MM.1S (cell line): ENCODE measurements around the gene EFCAB10.

Source experiments
- DNase-seq: peaks from one replicate; pipeline ENCODE4 v3.0.0-alpha.2; 2015
- H2AFZ ChIP-seq: fragments of 300-600 bp; sonication (generic); 2 replicates; pipeline ENCODE4 v1.6.0; 2016; ENCODE audit warnings: antibody characterized with exemption, low read length
- H3F3A ChIP-seq: fragments of 300-600 bp; sonication (generic); 2 replicates; pipeline ENCODE4 v1.6.1; 2016; ENCODE audit warnings: mild to moderate bottlenecking, antibody characterized with exemption, low read length, moderate library complexity, mixed read lengths; ENCODE audit not compliant: insufficient read depth
- H3K27ac ChIP-seq: fragments of 300-600 bp; sonication (generic); 2 replicates; pipeline ENCODE4 v1.5.1; 2016; ENCODE audit warnings: mild to moderate bottlenecking, low read length
- H3K27me3 ChIP-seq: fragments of 300-600 bp; sonication (generic); replicated peaks from 2 replicates; pipeline ENCODE4 v1.6.0; 2016; ENCODE audit warnings: low read length; ENCODE audit not compliant: insufficient read depth
- H3K36me3 ChIP-seq: fragments of 300-600 bp; sonication (generic); replicated peaks from 2 replicates; pipeline ENCODE4 v1.6.1; 2016; ENCODE audit warnings: mild to moderate bottlenecking, low read length, mixed read lengths; ENCODE audit not compliant: insufficient read depth
- H3K4me1 ChIP-seq: fragments of 300-600 bp; sonication (generic); 2 replicates; pipeline ENCODE4 v1.6.1; 2016; ENCODE audit warnings: low read length, mixed read lengths
- H3K4me2 ChIP-seq: fragments of 300-600 bp; sonication (generic); 2 replicates; pipeline ENCODE4 v1.6.0; 2016; ENCODE audit warnings: low read depth, low read length
- H3K4me3 ChIP-seq: fragments of 300-600 bp; sonication (generic); 2 replicates; pipeline ENCODE4 v1.5.1; 2016; ENCODE audit warnings: low read length, mixed read lengths
- H3K79me2 ChIP-seq: fragments of 300-600 bp; sonication (generic); 2 replicates; pipeline ENCODE4 v1.6.1; 2016; ENCODE audit warnings: mixed run types, low read length, mixed read lengths
- H3K9ac ChIP-seq: fragments of 300-600 bp; sonication (generic); 2 replicates; pipeline ENCODE4 v1.6.1; 2016; ENCODE audit warnings: low read length, mixed read lengths
- H3K9me2 ChIP-seq: fragments of 300-600 bp; sonication (generic); replicated peaks from 2 replicates; pipeline ENCODE4 v1.6.1; 2016; ENCODE audit warnings: mild to moderate bottlenecking, low read length, mixed read lengths; ENCODE audit not compliant: insufficient read depth
- H3K9me3 ChIP-seq: fragments of 300-600 bp; sonication (generic); replicated peaks from 2 replicates; pipeline ENCODE4 v1.6.1; 2016; ENCODE audit warnings: mild to moderate bottlenecking, low read length, mixed read lengths; ENCODE audit not compliant: insufficient read depth
- H4K20me1 ChIP-seq: fragments of 300-600 bp; sonication (generic); 2 replicates; pipeline ENCODE4 v1.6.1; 2016; ENCODE audit warnings: mild to moderate bottlenecking, low read length, moderate library complexity, mixed read lengths; ENCODE audit not compliant: insufficient read depth
- CTCF ChIP-seq: fragments of 300-600 bp; sonication (generic); IDR thresholded peaks from 2 replicates; pipeline ENCODE4 v1.5.1; 2016; ENCODE audit warnings: antibody characterized with exemption, low read length, mixed read lengths
- EZH2 ChIP-seq: fragments of 300-600 bp; sonication (generic); optimal IDR thresholded peaks from 2 replicates; pipeline ENCODE3; 2017; ENCODE audit warnings: low read depth, mild to moderate bottlenecking, antibody characterized with exemption, low read length, mixed read lengths
- EZH2phosphoT487 ChIP-seq: fragments of 300-600 bp; sonication (generic); IDR thresholded peaks from 2 replicates; pipeline ENCODE4 v1.6.1; 2018; ENCODE audit warnings: antibody characterized with exemption, low read length

Gene EFCAB10

GRCh38 chr7:105623378-105623777 lies 42.1 kb upstream of the EFCAB10 start:
- H3K9ac ChIP-seq = no peak overlapping the region
- H3K36me3 ChIP-seq = no peaks in the 10 kb centered on the region
- no peaks in the 10 kb centered on the region for H3K27me3 ChIP-seq
- no peak overlapping the region for H3K4me2 ChIP-seq
- no peaks in the 10 kb centered on the region for H3K9me3 ChIP-seq
- H3K4me1 ChIP-seq = no peaks in the 10 kb centered on the region
- TF ChIP-seq EZH2 (no peak), CTCF (no peak), EZH2phosphoT487 (no peak)
- no peak overlapping the region for H3K4me3 ChIP-seq
- H3K9me2 ChIP-seq = no peaks in the 10 kb centered on the region
- no peaks in the 10 kb centered on the region for H4K20me1 ChIP-seq
- no peak overlapping the region for H3K27ac ChIP-seq
- no peak overlapping the region for H2AFZ ChIP-seq
- no peak for DNase-seq
- H3K79me2 ChIP-seq = no peaks in the 10 kb centered on the region
- no peaks in the 10 kb centered on the region for H3F3A ChIP-seq

DNA sequence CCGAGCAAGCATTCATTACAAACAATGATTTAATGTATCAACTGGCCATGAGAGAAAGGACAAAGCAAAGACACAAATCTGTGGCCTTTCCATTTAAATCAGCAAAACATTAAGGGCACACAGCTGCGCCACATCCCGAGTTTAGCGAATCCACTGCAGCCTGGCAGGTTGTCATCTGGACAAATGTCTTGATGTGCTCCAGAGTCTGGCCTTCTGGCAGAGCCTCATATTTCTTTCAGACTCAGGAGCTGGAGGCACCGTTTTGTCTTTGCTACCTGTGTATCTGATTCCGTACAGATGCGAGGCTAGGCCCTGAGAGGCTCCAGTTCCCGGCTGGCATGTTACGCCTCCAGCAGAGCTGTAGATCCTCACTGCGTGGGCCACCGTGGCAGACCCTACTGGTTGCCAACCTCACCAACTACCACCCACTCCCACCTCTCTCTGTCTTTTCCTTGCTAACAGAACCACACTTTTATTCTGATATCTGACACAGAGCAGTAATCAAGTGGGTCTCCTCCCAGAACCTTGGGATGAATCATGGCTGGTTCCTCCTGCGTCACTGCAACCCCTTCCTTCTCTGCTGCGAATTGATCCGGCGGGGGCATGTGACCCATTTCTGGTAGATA lies 40.9 kb upstream of the EFCAB10 start:
- no peaks in the 10 kb centered on the region for H3K27me3 ChIP-seq
- no peaks in the 10 kb centered on the region for H3K4me1 ChIP-seq
- H4K20me1 ChIP-seq = no peaks in the 10 kb centered on the region
- H3K27ac ChIP-seq = no peak overlapping the region
- H3K4me2 ChIP-seq = no peak overlapping the region
- H3K9ac ChIP-seq = no peak overlapping the region
- no peaks in the 10 kb centered on the region for H3K9me3 ChIP-seq
- H3K36me3 ChIP-seq = no peaks in the 10 kb centered on the region
- no peak overlapping the region for H2AFZ ChIP-seq
- DNase-seq = no peak
- H3K9me2 ChIP-seq = no peaks in the 10 kb centered on the region
- TF ChIP-seq EZH2phosphoT487 (no peak), EZH2 (no peak), CTCF (no peak)
- no peaks in the 10 kb centered on the region for H3F3A ChIP-seq
- no peaks in the 10 kb centered on the region for H3K79me2 ChIP-seq
- H3K4me3 ChIP-seq = no peak overlapping the region

GRCh38 chr7:105621617-105622016 lies 40.3 kb upstream of the EFCAB10 start:
- no peak overlapping the region for H3K27ac ChIP-seq
- H4K20me1 ChIP-seq = no peaks in the 10 kb centered on the region
- no peaks in the 10 kb centered on the region for H3K9me2 ChIP-seq
- no peak overlapping the region for H3K9ac ChIP-seq
- no peak for TF ChIP-seq EZH2
- no peak for TF ChIP-seq EZH2phosphoT487
- no peak for TF ChIP-seq CTCF
- no peaks in the 10 kb centered on the region for H3K27me3 ChIP-seq
- no peaks in the 10 kb centered on the region for H3K79me2 ChIP-seq
- H3F3A ChIP-seq = no peaks in the 10 kb centered on the region
- no peak for DNase-seq
- no peak overlapping the region for H3K4me2 ChIP-seq
- no peaks in the 10 kb centered on the region for H3K9me3 ChIP-seq
- H3K4me1 ChIP-seq = no peaks in the 10 kb centered on the region
- no peaks in the 10 kb centered on the region for H3K36me3 ChIP-seq
- H2AFZ ChIP-seq = no peak overlapping the region
- H3K4me3 ChIP-seq = no peak overlapping the region
